ENCODE data around the gene PTGDR2.

The PTGDR2 gene

DNA sequence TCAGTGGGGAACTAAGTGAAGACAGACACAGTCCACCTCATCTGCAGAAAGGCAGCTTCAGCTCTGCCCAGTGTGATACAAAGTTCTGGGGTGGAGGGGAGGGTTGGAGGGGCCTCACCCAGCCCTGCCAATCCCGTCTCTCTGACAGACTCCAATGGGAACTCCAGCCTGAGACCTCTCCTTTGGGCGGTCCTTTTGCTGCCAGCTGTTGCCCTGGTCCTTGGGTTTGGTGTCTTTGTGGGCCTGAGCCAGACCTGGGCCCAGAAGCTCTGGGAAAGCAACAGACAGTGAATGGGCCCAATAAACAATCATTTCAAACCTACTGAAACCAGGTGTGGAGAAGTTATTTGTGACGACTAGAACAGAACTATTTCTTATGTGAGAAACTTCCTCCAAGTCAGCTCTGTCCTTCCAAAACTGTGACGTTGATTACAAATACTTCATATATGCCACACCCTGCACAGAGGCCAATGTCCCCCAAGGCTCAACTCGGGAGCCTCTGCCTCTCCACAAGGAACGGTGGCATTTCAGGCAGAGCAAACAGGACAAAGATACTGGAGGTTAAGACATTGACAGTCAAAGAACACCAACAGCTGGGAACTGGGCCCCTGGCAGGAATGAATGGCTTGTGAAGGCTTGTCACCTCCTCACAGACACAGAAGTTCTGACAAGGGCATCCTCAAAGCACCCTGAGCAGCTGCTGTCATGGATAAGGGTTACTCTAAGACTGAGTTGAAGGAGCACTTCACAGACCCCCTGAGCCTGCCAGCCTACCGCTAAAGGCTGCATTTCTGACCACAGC, 19.8 kb upstream of the PTGDR2 start:
- no peak overlapping the region for H3K4me3 ChIP-seq (ENCODE audit: low read length)
- no peak for DNase-seq (ENCODE audit: low read depth, low spot score)

- DNase-seq (ENCODE audit: low read depth, low spot score) = no peak
- H3K4me3 ChIP-seq (ENCODE audit: low read length) = no peak overlapping the region
Observed at GRCh38 chr11:60874421-60875365, 18.9 kb upstream of the PTGDR2 start.

DNA sequence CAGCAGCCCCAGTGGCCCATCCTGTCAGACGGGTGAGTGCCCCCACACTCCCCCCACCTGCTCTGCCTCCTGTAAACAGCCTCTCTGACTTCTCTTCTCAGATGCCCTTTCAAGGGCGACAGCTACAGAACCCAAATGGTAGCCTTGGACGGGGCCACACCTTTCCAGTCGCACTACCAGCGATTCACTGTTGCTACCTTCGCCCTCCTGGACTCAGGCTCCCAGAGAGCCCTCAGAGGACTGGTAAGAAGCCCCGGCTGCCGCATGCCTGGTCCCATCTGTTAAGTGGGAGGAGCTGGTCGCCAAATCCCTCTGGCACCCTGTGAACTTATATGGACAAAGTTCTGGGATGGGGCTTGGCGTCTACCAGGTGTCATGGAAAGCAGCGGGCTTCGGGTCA, 17.8 kb upstream of the PTGDR2 start:
- no peak for DNase-seq (ENCODE audit: low read depth, low spot score)

GRCh38 chr11:60872961-60873524, 17.3 kb upstream of the PTGDR2 start:
- DNase-seq (ENCODE audit: low read depth, low spot score) = peak; percentile 63
- no peak overlapping the region for H3K4me3 ChIP-seq (ENCODE audit: low read length)

More for the DNA sequence above, 17.8 kb upstream of the PTGDR2 start:
- H3K4me3 ChIP-seq (ENCODE audit: low read length) = no peak overlapping the region

- H3K4me3 ChIP-seq (ENCODE audit: low read length) = peak overlapping the region; percentile 2; the same call in 1 of the 2 replicates
- DNase-seq (ENCODE audit: low read depth, low spot score) = peak; percentile 82
Observed at GRCh38 chr11:60872124-60872960, 16.6 kb upstream of the PTGDR2 start.

GRCh38 chr11:60871378-60872061, 15.8 kb upstream of the PTGDR2 start:
- H3K4me3 ChIP-seq (ENCODE audit: low read length) = peak overlapping the region; percentile 41
- peak; percentile 96 for DNase-seq (ENCODE audit: low read depth, low spot score)

- DNase-seq (ENCODE audit: low read depth, low spot score) = peak; percentile 91
- peak overlapping the region; percentile 41 for H3K4me3 ChIP-seq (ENCODE audit: low read length)
Observed at GRCh38 chr11:60870733-60871377, 15.1 kb upstream of the PTGDR2 start.

- H3K4me3 ChIP-seq (ENCODE audit: low read length) = no peak overlapping the region
- DNase-seq (ENCODE audit: low read depth, low spot score) = peak; percentile 74
Observed at GRCh38 chr11:60870276-60870675, 14.5 kb upstream of the PTGDR2 start.

- no peak for DNase-seq (ENCODE audit: low read depth, low spot score)
- no peak overlapping the region for H3K4me3 ChIP-seq (ENCODE audit: low read length)
Observed at GRCh38 chr11:60869451-60869825, 13.7 kb upstream of the PTGDR2 start.

GRCh38 chr11:60868682-60869450, 13.1 kb upstream of the PTGDR2 start:
- DNase-seq (ENCODE audit: low read depth, low spot score) = peak; percentile 68

GRCh38 chr11:60867871-60868681, 12.3 kb upstream of the PTGDR2 start:
- DNase-seq (ENCODE audit: low read depth, low spot score) = no peak
- H3K4me3 ChIP-seq (ENCODE audit: low read length) = no peak overlapping the region

More at GRCh38 chr11:60868682-60869450, 13.1 kb upstream of the PTGDR2 start:
- H3K4me3 ChIP-seq (ENCODE audit: low read length) = no peak overlapping the region

GRCh38 chr11:60866911-60867870, 11.4 kb upstream of the PTGDR2 start, which contains the start of gene ZP1:
Gene ZP1, plus strand, starts transcription at chr11:60867542. Its CDS starts 20 bp downstream, at chr11:60867562.
- peak; percentile 44 for DNase-seq (ENCODE audit: low read depth, low spot score)
- H3K4me3 ChIP-seq (ENCODE audit: low read length) = no peak within 1 kb of the TSS

DNA sequence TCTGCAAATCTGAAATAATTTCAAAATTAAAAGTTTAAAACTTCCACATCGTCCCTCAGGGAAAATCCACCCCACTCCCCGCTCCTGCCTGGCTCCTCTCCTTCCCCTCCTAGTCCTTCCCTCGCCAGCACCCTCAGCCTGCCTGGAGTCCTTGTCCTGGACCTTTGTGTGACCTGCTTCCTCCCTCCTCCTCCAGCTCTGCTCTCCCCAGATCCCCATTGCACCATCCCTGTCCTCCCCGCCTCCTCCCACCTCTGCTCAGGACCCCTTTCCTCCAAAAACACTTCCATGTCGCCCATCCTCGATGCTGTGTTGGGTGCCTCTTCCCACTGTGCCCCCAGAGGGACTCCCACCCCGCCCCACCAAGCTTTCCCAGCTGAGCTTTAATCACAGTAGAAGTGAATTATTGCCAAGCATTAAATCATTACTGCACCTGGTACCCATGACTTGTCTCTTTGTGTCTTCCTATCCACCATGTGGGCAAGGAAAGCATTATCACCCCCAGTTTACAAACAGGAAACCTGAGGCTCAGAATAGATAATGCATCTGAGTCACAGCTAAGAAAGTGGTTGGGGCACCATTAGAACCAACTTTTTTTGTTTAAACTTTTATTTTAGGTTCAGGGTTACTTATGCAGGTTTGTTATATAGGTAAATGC, 9.2 kb upstream of the PTGDR2 start:
- DNase-seq (ENCODE audit: low read depth, low spot score) = peak; percentile 80

More for the DNA sequence above, 9.2 kb upstream of the PTGDR2 start:
- H3K4me3 ChIP-seq (ENCODE audit: low read length) = no peak overlapping the region

Measured in Jurkat, Clone E6-1 (cell line).